Measurements from ENCODE around the gene TTI1.

The TTI1 gene

GRCh38 chr20:38076548-38076947 is 43.3 kb upstream of the TTI1 start:
- peaks cover 39% of the 10 kb centered on the region for H3K36me3 ChIP-seq
- no peaks in the 10 kb centered on the region for H3K9me3 ChIP-seq
- H3K4me1 ChIP-seq (ENCODE audit: control insufficient read depth in 1 of 2, insufficient read depth in 1 of 2, low read depth in 1 of 2, low read length in 1 of 2): no peaks in the 10 kb centered on the region
- no peak for TF ChIP-seq CTCF (IDR thresholded peaks at IDR 0.05)
- H3K4me3 ChIP-seq (ENCODE audit: low read depth in 1 of 2, low read length in 1 of 2): no peak overlapping the region
- H3K27me3 ChIP-seq: no peaks in the 10 kb centered on the region
- H3K27ac ChIP-seq: no peak overlapping the region

- no peaks in the 10 kb centered on the region for H3K9me3 ChIP-seq
- no peak for TF ChIP-seq CTCF (IDR thresholded peaks at IDR 0.05)
- H3K27ac ChIP-seq: no peak overlapping the region
These were observed 42.1 kb upstream of the TTI1 start for GRCh38 chr20:38075161-38075998.

GRCh38 chr20:38073307-38074071 is 40.2 kb upstream of the TTI1 start:
- no peak overlapping the region for H3K4me3 ChIP-seq (ENCODE audit: low read depth in 1 of 2, low read length in 1 of 2)
- peak; percentile 45 for TF ChIP-seq CTCF (IDR thresholded peaks at IDR 0.05)
- no peaks in the 10 kb centered on the region for H3K4me1 ChIP-seq (ENCODE audit: control insufficient read depth in 1 of 2, insufficient read depth in 1 of 2, low read depth in 1 of 2, low read length in 1 of 2)
- H3K9me3 ChIP-seq: no peaks in the 10 kb centered on the region
- H3K27me3 ChIP-seq: no peaks in the 10 kb centered on the region
- H3K27ac ChIP-seq: no peak overlapping the region
- peaks cover 63% of the 10 kb centered on the region for H3K36me3 ChIP-seq

More at GRCh38 chr20:38075161-38075998, 42.1 kb upstream of the TTI1 start:
- peaks cover 51% of the 10 kb centered on the region for H3K36me3 ChIP-seq
- no peaks in the 10 kb centered on the region for H3K27me3 ChIP-seq
- H3K4me1 ChIP-seq (ENCODE audit: control insufficient read depth in 1 of 2, insufficient read depth in 1 of 2, low read depth in 1 of 2, low read length in 1 of 2): no peaks in the 10 kb centered on the region
- no peak overlapping the region for H3K4me3 ChIP-seq (ENCODE audit: low read depth in 1 of 2, low read length in 1 of 2)

GRCh38 chr20:38072898-38073297 is 39.6 kb upstream of the TTI1 start:
- Histone ChIP-seq H3K36me3 (peaks cover 66% of the 10 kb centered on the region), H3K27me3 (no peaks in the 10 kb centered on the region), H3K27ac (no peak overlapping the region), H3K9me3 (no peaks in the 10 kb centered on the region), H3K4me3 (ENCODE audit: low read depth in 1 of 2, low read length in 1 of 2) (no peak overlapping the region), H3K4me1 (ENCODE audit: control insufficient read depth in 1 of 2, insufficient read depth in 1 of 2, low read depth in 1 of 2, low read length in 1 of 2) (no peaks in the 10 kb centered on the region)
- no peak for TF ChIP-seq CTCF (IDR thresholded peaks at IDR 0.05)

GRCh38 chr20:38067717-38068365 is 34.6 kb upstream of the TTI1 start:
- Histone ChIP-seq H3K4me1 (ENCODE audit: control insufficient read depth in 1 of 2, insufficient read depth in 1 of 2, low read depth in 1 of 2, low read length in 1 of 2) (no peaks in the 10 kb centered on the region), H3K27ac (no peak overlapping the region), H3K4me3 (ENCODE audit: low read depth in 1 of 2, low read length in 1 of 2) (no peak overlapping the region), H3K27me3 (no peaks in the 10 kb centered on the region), H3K9me3 (no peaks in the 10 kb centered on the region), H3K36me3 (peaks cover 92% of the 10 kb centered on the region)
- no peak for TF ChIP-seq CTCF (IDR thresholded peaks at IDR 0.05)

Data from neutrophil (primary cell).